HG03342 (cell line): ENCODE measurements around the gene DNAL1.
"Not testable (repeated sequence)": the region's sequence is repeated elsewhere in the genome, so short reads cannot be mapped to it uniquely, and the experiment has no call there.

Source experiments
- ATAC-seq: cut with Tn5 transposase; IDR thresholded peaks from one replicate; pipeline ENCODE4 v1.9.1; 2021; ENCODE audit warnings: mild to moderate bottlenecking, moderate library complexity; ENCODE audit not compliant: unreplicated experiment

The DNAL1 gene

GRCh38 chr14:73637830-73638229 lies 7.0 kb upstream of the DNAL1 start:
- no peak for ATAC-seq

GRCh38 chr14:73640796-73641365 lies 3.9 kb upstream of the DNAL1 start:
- ATAC-seq = no peak

GRCh38 chr14:73645248-73645610 lies 443 bp downstream of the DNAL1 start:
- ATAC-seq = no peak

- ATAC-seq = no peak
These were observed 6.2 kb downstream of the DNAL1 start for GRCh38 chr14:73651005-73651404.

- ATAC-seq = no peak
These were observed 11.1 kb downstream of the DNAL1 start for GRCh38 chr14:73655851-73656250.

- ATAC-seq = not testable (repeated sequence)
These were observed 14.4 kb downstream of the DNAL1 start for GRCh38 chr14:73659202-73659601.

- no peak for ATAC-seq
These were observed 15.7 kb downstream of the DNAL1 start for GRCh38 chr14:73660511-73660910.

GRCh38 chr14:73661872-73662271 lies 17.1 kb downstream of the DNAL1 start:
- no peak for ATAC-seq

- no peak for ATAC-seq
These were observed 17.7 kb downstream of the DNAL1 start for GRCh38 chr14:73662487-73662943.

GRCh38 chr14:73663548-73664212 lies 18.9 kb downstream of the DNAL1 start:
- ATAC-seq = no peak

- no peak for ATAC-seq
These were observed 20.3 kb downstream of the DNAL1 start for GRCh38 chr14:73665130-73665529.

GRCh38 chr14:73666583-73666982 lies 21.8 kb downstream of the DNAL1 start:
- no peak for ATAC-seq

- ATAC-seq = no peak
These were observed 23.1 kb downstream of the DNAL1 start for GRCh38 chr14:73667854-73668253.

GRCh38 chr14:73674986-73675385 lies 30.2 kb downstream of the DNAL1 start:
- ATAC-seq = no peak

GRCh38 chr14:73678698-73679097 lies 33.9 kb downstream of the DNAL1 start:
- no peak for ATAC-seq

GRCh38 chr14:73680821-73681220 lies 36.0 kb downstream of the DNAL1 start:
- ATAC-seq = no peak

- no peak for ATAC-seq
These were observed 39.8 kb downstream of the DNAL1 start for GRCh38 chr14:73684627-73685026.

- no peak for ATAC-seq
These were observed 40.5 kb downstream of the DNAL1 start for GRCh38 chr14:73685328-73685727.

GRCh38 chr14:73686901-73687300 lies 42.1 kb downstream of the DNAL1 start:
- no peak for ATAC-seq

- ATAC-seq = no peak
These were observed 49.3 kb downstream of the DNAL1 start for GRCh38 chr14:73694083-73694482.

GRCh38 chr14:73695082-73695481 lies 50.3 kb downstream of the DNAL1 start:
- ATAC-seq = no peak

GRCh38 chr14:73695997-73696396 lies 51.2 kb downstream of the DNAL1 start:
- ATAC-seq = peak; percentile 52
